GM19463 (cell line): Measurements from ENCODE around the gene FBXW9.
"Not testable (repeated sequence)": the region's sequence is repeated elsewhere in the genome, so short reads cannot be mapped to it uniquely, and the experiment has no call there.

Source experiments
- ATAC-seq: cut with Tn5 transposase; IDR thresholded peaks from one replicate; pipeline ENCODE4 v1.9.1; 2021; ENCODE audit warnings: mild to moderate bottlenecking, moderate library complexity; ENCODE audit not compliant: unreplicated experiment

The FBXW9 gene

GRCh38 chr19:12696366-12697335, at the start of gene FBXW9:
Gene FBXW9, minus strand, starts transcription at chr19:12696631. Its CDS starts 50 bp downstream, at chr19:12696581.
- no peak for ATAC-seq

GRCh38 chr19:12745166-12745897, 48.9 kb upstream of the FBXW9 start:
- ATAC-seq: no peak

GRCh38 chr19:12737835-12738351, 41.5 kb upstream of the FBXW9 start:
- ATAC-seq: no peak

GRCh38 chr19:12736995-12737834, 40.8 kb upstream of the FBXW9 start, which contains the start of gene GET3:
Gene GET3, plus strand, starts transcription at chr19:12737497. Its CDS starts 9 bp downstream, at chr19:12737506.
- peak; percentile 75 for ATAC-seq

- no peak for ATAC-seq
These were observed 37.2 kb upstream of the FBXW9 start for GRCh38 chr19:12733369-12734214.

- ATAC-seq: no peak
These were observed 34.9 kb upstream of the FBXW9 start for GRCh38 chr19:12731337-12731736.

- ATAC-seq: no peak
These were observed 33.6 kb upstream of the FBXW9 start for GRCh38 chr19:12730064-12730463.

- ATAC-seq: no peak
These were observed 31.5 kb upstream of the FBXW9 start for GRCh38 chr19:12727745-12728433.

- ATAC-seq: no peak
These were observed 30.5 kb upstream of the FBXW9 start for GRCh38 chr19:12726988-12727316.

GRCh38 chr19:12725612-12726011, 29.2 kb upstream of the FBXW9 start:
- ATAC-seq: not testable (repeated sequence)

- ATAC-seq: no peak
These were observed 27.4 kb upstream of the FBXW9 start, which contains the start of gene TNPO2 for GRCh38 chr19:12723641-12724426. Gene TNPO2, minus strand, starts transcription at chr19:12723932. Its CDS starts 2,955 bp downstream, at chr19:12720977.

- ATAC-seq: no peak
These were observed 26.9 kb upstream of the FBXW9 start for GRCh38 chr19:12723381-12723640.

- peak; percentile 72 for ATAC-seq
These were observed 26.3 kb upstream of the FBXW9 start for GRCh38 chr19:12722566-12723380.

GRCh38 chr19:12721656-12722565, 25.5 kb upstream of the FBXW9 start:
- no peak for ATAC-seq

GRCh38 chr19:12720851-12721655, 24.6 kb upstream of the FBXW9 start:
- no peak for ATAC-seq

GRCh38 chr19:12720296-12720695, 23.9 kb upstream of the FBXW9 start:
- ATAC-seq: no peak
